ENCODE measurements around the gene GPHN.

GPHN gene

GRCh38 chr14:67071506-67071905 lies 563.6 kb downstream of the GPHN start:
- H3K4me3 ChIP-seq (ENCODE audit: low read depth, low read length) = no peak overlapping the region
- TF ChIP-seq MAX (IDR thresholded peaks at IDR 0.05; ENCODE audit: low read depth, low read length) = no peak
- TF ChIP-seq, protein P1, sequence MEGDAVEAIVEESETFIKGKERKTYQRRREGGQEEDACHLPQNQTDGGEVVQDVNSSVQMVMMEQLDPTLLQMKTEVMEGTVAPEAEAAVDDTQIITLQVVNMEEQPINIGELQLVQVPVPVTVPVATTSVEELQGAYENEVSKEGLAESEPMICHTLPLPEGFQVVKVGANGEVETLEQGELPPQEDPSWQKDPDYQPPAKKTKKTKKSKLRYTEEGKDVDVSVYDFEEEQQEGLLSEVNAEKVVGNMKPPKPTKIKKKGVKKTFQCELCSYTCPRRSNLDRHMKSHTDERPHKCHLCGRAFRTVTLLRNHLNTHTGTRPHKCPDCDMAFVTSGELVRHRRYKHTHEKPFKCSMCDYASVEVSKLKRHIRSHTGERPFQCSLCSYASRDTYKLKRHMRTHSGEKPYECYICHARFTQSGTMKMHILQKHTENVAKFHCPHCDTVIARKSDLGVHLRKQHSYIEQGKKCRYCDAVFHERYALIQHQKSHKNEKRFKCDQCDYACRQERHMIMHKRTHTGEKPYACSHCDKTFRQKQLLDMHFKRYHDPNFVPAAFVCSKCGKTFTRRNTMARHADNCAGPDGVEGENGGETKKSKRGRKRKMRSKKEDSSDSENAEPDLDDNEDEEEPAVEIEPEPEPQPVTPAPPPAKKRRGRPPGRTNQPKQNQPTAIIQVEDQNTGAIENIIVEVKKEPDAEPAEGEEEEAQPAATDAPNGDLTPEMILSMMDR (IDR thresholded peaks at IDR 0.05; ENCODE audit: low read depth, low read length) = no peak
- TF ChIP-seq POLR2A (IDR thresholded peaks at IDR 0.05; ENCODE audit: extremely low read depth, insufficient read length) = no peak
- TF ChIP-seq MYC (IDR thresholded peaks at IDR 0.05; ENCODE audit: low read depth, low read length) = no peak
- DNase-seq (ENCODE audit: low read depth) = peak; percentile 10

- H3K4me3 ChIP-seq (ENCODE audit: low read depth, low read length) = no peak overlapping the region
- no peak for DNase-seq (ENCODE audit: low read depth)
- no peak for TF ChIP-seq MYC (IDR thresholded peaks at IDR 0.05; ENCODE audit: low read depth, low read length)
- TF ChIP-seq POLR2A (IDR thresholded peaks at IDR 0.05; ENCODE audit: extremely low read depth, insufficient read length) = no peak
- TF ChIP-seq, protein P1 (IDR thresholded peaks at IDR 0.05; ENCODE audit: low read depth, low read length) = no peak
- no peak for TF ChIP-seq MAX (IDR thresholded peaks at IDR 0.05; ENCODE audit: low read depth, low read length)
Measured at GRCh38 chr14:67077921-67078320, 570.0 kb downstream of the GPHN start.

GRCh38 chr14:67079846-67080245 lies 571.9 kb downstream of the GPHN start:
- TF ChIP-seq MYC (IDR thresholded peaks at IDR 0.05; ENCODE audit: low read depth, low read length) = no peak
- no peak for TF ChIP-seq MAX (IDR thresholded peaks at IDR 0.05; ENCODE audit: low read depth, low read length)
- TF ChIP-seq, protein P1 (IDR thresholded peaks at IDR 0.05; ENCODE audit: low read depth, low read length) = no peak
- no peak for TF ChIP-seq POLR2A (IDR thresholded peaks at IDR 0.05; ENCODE audit: extremely low read depth, insufficient read length)
- peak; percentile 54 for DNase-seq (ENCODE audit: low read depth)
- H3K4me3 ChIP-seq (ENCODE audit: low read depth, low read length) = no peak overlapping the region

GRCh38 chr14:67108230-67108629 lies 600.3 kb downstream of the GPHN start:
- no peak for TF ChIP-seq MYC (IDR thresholded peaks at IDR 0.05; ENCODE audit: low read depth, low read length)
- no peak for TF ChIP-seq POLR2A (IDR thresholded peaks at IDR 0.05; ENCODE audit: extremely low read depth, insufficient read length)
- no peak for TF ChIP-seq MAX (IDR thresholded peaks at IDR 0.05; ENCODE audit: low read depth, low read length)
- TF ChIP-seq, protein P1 (IDR thresholded peaks at IDR 0.05; ENCODE audit: low read depth, low read length) = no peak
- DNase-seq (ENCODE audit: low read depth) = no peak
- H3K4me3 ChIP-seq (ENCODE audit: low read depth, low read length) = no peak overlapping the region

- H3K4me3 ChIP-seq (ENCODE audit: low read depth, low read length) = no peak overlapping the region
- TF ChIP-seq MYC (IDR thresholded peaks at IDR 0.05; ENCODE audit: low read depth, low read length) (no peak), MAX (IDR thresholded peaks at IDR 0.05; ENCODE audit: low read depth, low read length) (no peak), POLR2A (IDR thresholded peaks at IDR 0.05; ENCODE audit: extremely low read depth, insufficient read length) (no peak)
- TF ChIP-seq, protein P1 (IDR thresholded peaks at IDR 0.05; ENCODE audit: low read depth, low read length) = no peak
- no peak for DNase-seq (ENCODE audit: low read depth)
Measured at GRCh38 chr14:67111022-67111421, 603.1 kb downstream of the GPHN start.

DNA sequence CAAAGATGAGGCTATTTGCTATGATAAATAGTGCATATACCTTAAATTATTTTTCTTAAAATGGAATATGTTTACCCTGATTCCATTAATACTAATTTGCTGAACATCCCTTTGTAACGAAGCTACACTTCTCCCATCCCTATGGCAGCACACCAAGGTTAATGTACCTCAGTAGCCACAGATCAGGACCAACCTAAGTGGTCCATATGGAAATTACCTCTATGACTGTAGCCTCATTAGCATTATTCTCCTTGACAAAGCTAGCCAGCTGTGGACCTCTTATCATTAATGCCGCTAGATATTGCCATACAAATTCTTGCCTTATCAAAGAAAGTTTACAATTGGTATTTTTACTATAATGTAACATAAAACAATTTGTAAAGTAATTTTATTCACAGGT lies 604.4 kb downstream of the GPHN start:
- H3K4me3 ChIP-seq (ENCODE audit: low read depth, low read length) = no peak overlapping the region
- no peak for DNase-seq (ENCODE audit: low read depth)
- TF ChIP-seq MYC (IDR thresholded peaks at IDR 0.05; ENCODE audit: low read depth, low read length) = no peak
- no peak for TF ChIP-seq MAX (IDR thresholded peaks at IDR 0.05; ENCODE audit: low read depth, low read length)
- TF ChIP-seq, protein P1 (IDR thresholded peaks at IDR 0.05; ENCODE audit: low read depth, low read length) = no peak
- no peak for TF ChIP-seq POLR2A (IDR thresholded peaks at IDR 0.05; ENCODE audit: extremely low read depth, insufficient read length)
